Ectodermal cell (in vitro differentiated cells): Measurements from ENCODE around the gene SLC16A3.

Experiments used
- H3K27ac ChIP-seq: 2 replicates; pipeline ENCODE4 v1.7.0; 2013; ENCODE audit warnings: mild to moderate bottlenecking, low read depth, low read length; ENCODE audit not compliant: insufficient read depth, poor library complexity, severe bottlenecking
- H3K27me3 ChIP-seq: 2 replicates; pipeline ENCODE4 v1.7.0; 2013; ENCODE audit warnings: mild to moderate bottlenecking, low read length; ENCODE audit not compliant: insufficient read depth, control insufficient read depth, poor library complexity, severe bottlenecking
- H3K36me3 ChIP-seq: one replicate; pipeline ENCODE4 v1.7.0; 2013; ENCODE audit warnings: low read length; ENCODE audit not compliant: control insufficient read depth, insufficient read depth
- H3K4me1 ChIP-seq: one replicate; pipeline ENCODE4 v1.7.0; 2013; ENCODE audit warnings: low read length; ENCODE audit not compliant: control insufficient read depth, insufficient read depth
- H3K4me3 ChIP-seq: 2 replicates; pipeline ENCODE4 v1.7.0; 2013; ENCODE audit warnings: low read depth, low read length, control low read depth; ENCODE audit not compliant: insufficient read depth
- H3K9me3 ChIP-seq: 2 replicates; pipeline ENCODE4 v1.7.0; 2013; ENCODE audit warnings: mild to moderate bottlenecking, low read length, moderate library complexity; ENCODE audit not compliant: control insufficient read depth
- WGBS, 2 experiments: methylation state at CpG; one replicate each; pipeline ENCODE4 v1.1.7; 2013; ENCODE audit warnings: missing lambda C conversion rate in 2 of 2; 5-methylcytosine and 5-hydroxymethylcytosine counted together

Gene SLC16A3

DNA sequence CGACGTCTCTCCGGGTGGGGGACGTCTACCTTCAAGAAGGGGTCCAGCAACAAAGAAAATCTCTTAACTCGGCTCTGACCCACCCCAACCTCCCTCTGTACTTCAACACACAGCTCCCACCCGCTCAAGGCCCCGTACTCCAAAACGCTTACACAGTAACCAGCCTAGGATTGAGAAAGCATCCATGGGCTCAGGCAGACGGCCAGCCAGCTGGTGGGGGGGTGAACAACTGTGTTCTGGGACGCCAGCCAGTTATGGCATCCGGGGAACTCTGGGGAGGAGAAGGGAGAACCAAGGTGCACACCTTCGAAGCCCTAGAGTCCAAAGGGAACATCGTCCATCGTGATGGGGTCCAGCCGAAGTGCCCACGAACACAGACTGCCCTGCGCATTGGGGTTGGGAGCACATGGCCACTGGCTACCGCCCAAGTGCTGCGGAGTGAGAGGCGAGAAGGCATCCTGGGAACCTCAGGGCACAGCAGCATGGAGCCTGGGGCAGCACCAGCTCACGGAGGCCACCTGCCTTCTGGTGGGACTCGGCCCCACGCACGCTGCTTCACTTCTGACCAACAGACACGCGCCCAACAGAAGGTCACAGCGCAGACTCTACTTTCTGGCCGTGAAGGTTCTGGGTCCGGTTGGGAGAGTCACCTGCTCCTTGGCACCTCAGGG lies 14.3 kb downstream of the SLC16A3 start:
- Histone ChIP-seq H3K27ac (no peak overlapping the region), H3K4me1 (no peaks in the 10 kb centered on the region), H3K27me3 (no peaks in the 10 kb centered on the region), H3K9me3 (no peaks in the 10 kb centered on the region), H3K36me3 (peaks cover 59% of the 10 kb centered on the region), H3K4me3 (no peak overlapping the region)
- WGBS, 2 experiments: 96% methylated on average over 29 of the region's 29 CpGs

DNA sequence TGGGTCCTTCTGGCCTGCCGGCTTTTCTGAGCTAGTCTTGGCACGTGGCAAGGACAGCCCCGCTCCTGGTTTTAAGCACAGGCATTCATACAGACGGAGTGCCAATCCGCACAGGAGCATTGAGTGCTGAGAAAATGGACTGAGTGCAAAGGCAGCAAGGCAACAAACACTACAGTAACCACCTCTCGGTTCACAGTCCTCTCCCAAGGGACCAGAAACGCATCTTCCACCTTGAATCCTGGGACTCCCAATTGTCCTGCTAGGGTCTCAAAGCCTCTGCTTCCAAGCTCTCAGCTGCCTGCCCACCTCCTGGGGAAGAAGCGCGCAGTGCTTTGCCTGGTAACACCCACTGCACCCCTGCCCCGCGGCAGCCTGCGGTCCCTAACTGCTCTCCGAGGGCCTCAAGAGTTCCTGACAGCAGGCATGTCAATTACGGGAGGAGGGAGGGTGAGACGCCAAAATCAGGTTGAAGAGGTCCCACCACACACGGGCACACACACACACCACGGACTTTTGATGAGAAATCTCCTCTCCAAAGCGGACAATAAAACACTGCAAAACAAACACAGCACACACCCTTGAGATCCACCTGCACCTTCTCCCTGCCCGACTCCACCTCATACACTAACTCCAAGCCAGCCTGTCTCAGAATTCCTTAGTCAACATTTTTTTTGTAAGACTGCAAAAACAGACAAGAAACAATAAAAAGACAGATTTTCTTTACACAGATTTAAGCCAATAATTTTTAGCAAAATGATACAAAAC lies 15.0 kb downstream of the SLC16A3 start:
- 95 to 96% methylated on average over 19 of the region's 19 CpGs for WGBS, 2 experiments

DNA sequence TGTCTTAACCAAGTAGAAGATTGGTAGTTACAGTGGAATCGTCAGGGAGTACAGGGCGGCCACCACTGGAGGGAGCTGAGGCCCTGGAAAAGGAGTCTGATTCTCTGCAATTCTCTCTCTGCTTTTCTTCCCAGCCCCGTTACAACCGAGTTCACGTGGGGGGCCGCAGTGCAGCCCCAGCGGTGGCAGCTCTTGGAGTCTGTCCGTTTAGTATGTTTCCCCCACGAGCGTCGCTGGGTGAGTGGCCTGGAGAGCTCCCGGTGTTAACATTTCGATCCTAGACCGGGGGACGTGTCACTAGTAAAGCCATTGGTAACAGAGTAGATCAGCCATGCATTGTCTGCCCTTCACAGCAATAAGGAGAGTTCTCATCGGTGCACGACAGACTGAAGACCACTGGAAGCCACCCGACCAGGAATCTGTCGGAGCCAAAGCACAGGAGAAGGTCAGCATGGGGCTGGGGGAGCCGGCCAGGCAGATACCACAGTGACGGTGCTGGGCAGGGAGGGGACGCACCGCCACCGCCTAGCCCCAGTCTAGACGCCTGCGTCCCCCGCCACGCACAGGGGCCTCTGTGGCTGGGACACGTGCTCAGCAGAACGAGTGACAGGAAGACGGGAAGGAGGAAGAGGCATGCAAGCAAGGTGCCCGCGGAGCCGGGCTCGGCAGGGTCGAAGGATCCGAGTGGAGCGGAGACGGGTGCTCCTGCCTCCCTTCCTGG lies 15.7 kb downstream of the SLC16A3 start:
- Histone ChIP-seq H3K36me3 (peaks cover 67% of the 10 kb centered on the region), H3K27ac (no peak overlapping the region), H3K9me3 (no peaks in the 10 kb centered on the region), H3K4me1 (no peaks in the 10 kb centered on the region), H3K4me3 (no peak overlapping the region), H3K27me3 (no peaks in the 10 kb centered on the region)
- WGBS, 2 experiments: 94 to 95% methylated on average over 39 of the region's 39 CpGs

More for the DNA sequence above, 15.0 kb downstream of the SLC16A3 start:
- Histone ChIP-seq H3K9me3 (no peaks in the 10 kb centered on the region), H3K27ac (no peak overlapping the region), H3K27me3 (no peaks in the 10 kb centered on the region), H3K4me1 (no peaks in the 10 kb centered on the region), H3K36me3 (peaks cover 59% of the 10 kb centered on the region), H3K4me3 (no peak overlapping the region)

DNA sequence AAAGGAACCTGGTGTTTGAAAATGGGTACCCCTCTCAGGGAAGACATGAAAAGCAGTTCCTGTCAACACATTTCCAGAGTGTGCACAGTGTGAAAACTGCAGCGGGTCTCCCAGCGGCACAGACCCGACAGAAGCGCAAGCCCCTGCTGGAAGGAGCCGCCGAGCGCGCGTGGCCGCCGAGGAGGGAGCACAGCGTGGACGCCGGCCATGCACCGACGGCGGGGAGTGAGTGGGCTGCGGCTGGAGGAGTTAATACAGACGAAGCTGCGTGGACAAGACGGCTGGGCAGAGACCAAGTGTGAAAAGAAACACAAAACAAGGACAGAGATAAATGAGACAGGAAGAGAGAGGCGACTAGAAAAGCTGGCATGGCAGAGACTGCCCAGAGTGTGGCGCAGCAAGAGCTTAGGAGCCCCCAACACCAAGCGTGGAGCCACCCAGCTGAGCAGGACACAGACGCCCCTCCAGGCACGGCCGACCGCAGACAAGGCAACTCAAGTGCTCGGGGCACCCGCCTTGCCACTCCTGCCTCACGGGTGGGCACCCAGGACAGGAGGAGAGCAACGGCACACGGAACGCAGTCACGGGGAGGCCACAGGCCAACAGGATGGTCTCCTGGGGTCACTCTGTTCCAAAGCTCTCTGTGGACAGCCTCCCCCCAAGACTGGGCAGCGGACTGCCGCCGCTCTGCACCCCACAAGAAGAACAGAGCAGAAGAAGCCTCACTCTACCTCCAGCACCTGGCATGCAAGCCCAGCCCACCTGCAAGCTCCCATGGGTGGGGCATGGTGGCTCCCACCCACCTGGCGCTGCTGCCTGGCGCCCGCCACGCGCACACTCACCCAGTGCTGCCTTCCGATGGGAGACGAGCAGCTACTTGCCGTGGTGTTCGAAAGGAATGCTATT lies 16.5 kb downstream of the SLC16A3 start:
- no peaks in the 10 kb centered on the region for H3K9me3 ChIP-seq
- 97% methylated on average over 47 of the region's 47 CpGs for WGBS, 2 experiments
- H3K4me3 ChIP-seq: no peak overlapping the region
- H3K36me3 ChIP-seq: peaks cover 75% of the 10 kb centered on the region
- no peaks in the 10 kb centered on the region for H3K4me1 ChIP-seq
- no peak overlapping the region for H3K27ac ChIP-seq
- H3K27me3 ChIP-seq: no peaks in the 10 kb centered on the region

DNA sequence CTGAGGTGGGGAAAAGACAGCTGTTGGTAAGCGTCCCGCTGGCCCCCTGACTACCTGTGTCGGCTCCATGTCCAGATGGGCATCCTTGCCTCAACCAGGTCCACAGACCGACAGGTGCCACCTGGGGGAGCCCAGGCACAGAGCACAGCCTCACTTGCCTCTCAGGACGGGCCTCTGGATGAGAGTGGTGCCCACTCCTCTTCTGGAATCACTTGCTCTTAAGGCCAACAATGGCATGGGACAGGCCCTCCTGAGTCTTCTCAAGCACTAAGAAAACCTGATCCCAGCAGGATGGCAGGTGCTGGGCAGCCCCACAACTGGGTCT lies 17.2 kb downstream of the SLC16A3 start:
- Histone ChIP-seq H3K4me3 (no peak overlapping the region), H3K36me3 (peaks cover 80% of the 10 kb centered on the region)
- WGBS, 2 experiments: 92 to 97% methylated on average over 5 of the region's 5 CpGs

DNA sequence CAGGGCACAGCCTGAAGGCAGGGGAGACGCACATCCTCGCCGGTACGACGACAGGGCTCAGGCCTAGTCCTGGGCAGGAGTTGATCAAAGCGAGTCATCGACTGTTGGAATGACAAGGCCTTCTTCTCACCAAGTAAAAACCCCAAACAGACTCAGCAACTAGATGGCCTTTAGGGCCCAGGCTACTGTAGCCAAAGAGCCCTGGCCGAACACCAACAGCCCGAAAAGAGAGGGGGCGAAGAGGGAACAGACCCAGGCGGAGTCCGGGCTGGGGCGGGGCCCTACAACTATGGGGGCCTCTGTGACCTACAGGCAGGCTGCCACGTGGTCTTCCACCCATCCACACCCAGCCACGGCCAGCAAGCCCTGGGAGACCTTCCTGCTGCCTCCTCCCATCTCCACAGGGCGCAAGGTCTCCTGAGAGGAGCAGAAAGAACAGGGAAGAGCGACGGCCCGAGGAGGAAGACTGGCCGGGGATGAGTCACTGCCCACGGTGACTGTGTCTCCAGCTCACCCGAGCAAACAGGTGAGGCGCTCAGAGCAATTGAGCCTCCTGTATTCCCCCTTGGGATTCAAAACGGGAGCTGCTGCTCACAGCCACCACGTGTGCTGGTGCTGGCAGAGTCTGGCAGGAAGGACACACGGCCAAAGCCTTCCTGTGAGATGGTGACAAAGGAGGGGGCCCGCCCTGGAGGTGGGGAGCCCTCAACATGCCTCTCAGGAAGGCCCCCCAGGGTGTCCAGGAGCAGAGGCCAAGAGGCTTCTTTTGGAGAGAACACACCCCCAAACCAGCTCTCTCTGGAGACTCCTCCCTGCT lies 17.7 kb downstream of the SLC16A3 start:
- Histone ChIP-seq H3K9me3 (no peaks in the 10 kb centered on the region), H3K27me3 (no peaks in the 10 kb centered on the region), H3K4me3 (no peak overlapping the region), H3K36me3 (peaks cover 84% of the 10 kb centered on the region), H3K27ac (no peak overlapping the region), H3K4me1 (no peaks in the 10 kb centered on the region)
- WGBS, 2 experiments: 94% methylated on average over 27 of the region's 27 CpGs

More for the DNA sequence above, 17.2 kb downstream of the SLC16A3 start:
- no peaks in the 10 kb centered on the region for H3K27me3 ChIP-seq
- no peak overlapping the region for H3K27ac ChIP-seq
- no peaks in the 10 kb centered on the region for H3K4me1 ChIP-seq
- no peaks in the 10 kb centered on the region for H3K9me3 ChIP-seq

DNA sequence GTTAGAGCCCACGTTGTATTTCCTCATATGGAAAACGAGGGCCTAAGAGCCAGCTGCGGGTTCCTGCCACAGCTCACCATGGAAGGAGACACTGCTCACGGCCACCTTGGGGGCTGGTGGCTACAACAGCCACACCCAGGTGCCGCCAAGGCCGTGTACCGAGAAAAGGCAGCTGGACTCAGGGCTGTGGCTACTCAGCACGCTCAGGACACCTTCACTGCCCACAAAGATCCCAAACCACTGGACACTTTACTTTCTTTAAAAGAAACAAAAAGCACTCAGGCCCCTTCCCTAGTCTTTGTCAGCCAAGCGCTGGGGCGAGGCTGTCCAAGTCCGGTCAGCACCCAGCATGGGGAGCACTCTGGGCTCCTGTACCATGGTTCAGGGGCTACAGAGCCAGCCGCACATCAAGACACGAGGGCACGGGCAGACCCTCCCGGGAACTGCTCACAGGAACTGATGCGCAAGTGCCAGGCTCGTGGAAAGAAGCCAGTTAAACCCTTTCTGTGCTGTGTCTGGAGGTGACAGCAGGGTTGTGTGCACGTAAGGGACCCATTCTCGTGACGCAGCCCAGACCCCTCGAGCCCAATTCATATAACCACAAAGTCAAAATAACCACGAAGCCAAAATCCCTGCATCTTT lies 18.5 kb downstream of the SLC16A3 start:
- H3K36me3 ChIP-seq: peaks cover 91% of the 10 kb centered on the region
- H3K4me1 ChIP-seq: no peaks in the 10 kb centered on the region
- no peaks in the 10 kb centered on the region for H3K27me3 ChIP-seq
- H3K9me3 ChIP-seq: no peaks in the 10 kb centered on the region
- H3K4me3 ChIP-seq: no peak overlapping the region
- WGBS, 2 experiments: 93 to 95% methylated on average over 22 of the region's 22 CpGs
- no peak overlapping the region for H3K27ac ChIP-seq

DNA sequence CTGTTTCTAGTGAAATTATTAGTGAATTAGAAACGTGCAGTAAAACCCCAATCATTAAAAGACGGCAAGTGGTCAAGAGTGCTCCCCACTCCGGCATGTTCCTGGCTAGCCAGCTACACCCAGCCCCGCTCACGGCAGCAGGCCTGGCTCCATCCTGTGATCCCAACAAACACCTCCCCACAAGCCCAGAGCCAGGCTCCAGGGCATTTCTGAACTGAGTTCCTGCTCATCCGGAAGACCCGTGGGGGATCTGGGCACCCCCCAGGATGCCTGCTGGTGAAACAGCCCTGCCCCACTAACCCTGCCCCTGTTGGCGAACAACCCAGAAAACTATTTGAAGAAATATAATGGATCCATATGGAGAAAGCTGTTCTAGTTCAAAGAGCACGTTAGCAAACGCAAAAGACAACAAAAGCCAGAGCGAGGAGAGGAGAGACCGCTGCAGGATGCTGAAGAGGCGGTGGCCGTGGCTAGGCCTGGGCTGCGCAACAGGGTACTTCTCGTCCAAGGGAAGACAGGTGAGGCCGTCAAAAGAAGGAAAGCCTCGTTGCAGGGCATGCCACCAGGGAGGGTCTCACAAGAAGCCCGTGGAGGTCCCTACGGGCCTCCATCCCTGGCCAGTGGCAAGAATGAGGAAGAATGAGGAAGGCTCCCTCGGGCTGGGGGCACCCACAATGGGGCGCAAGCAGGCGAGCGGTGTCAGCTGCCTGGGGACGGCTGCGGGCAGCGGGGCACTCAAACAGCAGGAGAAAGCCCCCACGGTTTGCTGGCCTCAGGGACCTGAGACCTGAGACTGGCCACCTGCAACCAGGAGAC lies 19.2 kb downstream of the SLC16A3 start:
- Histone ChIP-seq H3K4me1 (no peaks in the 10 kb centered on the region), H3K36me3 (peaks cover 93% of the 10 kb centered on the region), H3K9me3 (no peaks in the 10 kb centered on the region), H3K27ac (no peak overlapping the region), H3K4me3 (no peak overlapping the region), H3K27me3 (no peaks in the 10 kb centered on the region)
- 94 to 97% methylated on average over 28 of the region's 28 CpGs for WGBS, 2 experiments
